Muscle layer of colon (tissue), 2 donors: Measurements from ENCODE around the gene TSPAN9.

Experiments used
- H3K27ac ChIP-seq: one replicate; pipeline ENCODE4 v1.7.0; 2013; ENCODE audit warnings: low read depth, mild to moderate bottlenecking, low read length, moderate library complexity
- H3K27me3 ChIP-seq, 2 donors: one replicate each; pipeline ENCODE4 v1.7.0; 2013; ENCODE audit warnings: low read length in 2 of 2, mild to moderate bottlenecking in 2 of 2; ENCODE audit not compliant: insufficient read depth in 2 of 2, control insufficient read depth in 1 of 2
- H3K36me3 ChIP-seq: one replicate; pipeline ENCODE4 v1.7.0; 2013; ENCODE audit warnings: mild to moderate bottlenecking, low read length; ENCODE audit not compliant: insufficient read depth
- H3K4me1 ChIP-seq: one replicate; pipeline ENCODE4 v1.7.0; 2013; ENCODE audit warnings: mild to moderate bottlenecking, low read length; ENCODE audit not compliant: insufficient read depth
- H3K4me3 ChIP-seq, 2 donors: one replicate each; pipeline ENCODE4 v1.7.0; 2013; ENCODE audit warnings: low read length in 2 of 2, low read depth in 1 of 2, mild to moderate bottlenecking in 1 of 2, moderate library complexity in 1 of 2
- H3K9ac ChIP-seq: one replicate; pipeline ENCODE4 v1.7.0; 2013; ENCODE audit warnings: low read length
- H3K9me3 ChIP-seq: one replicate; pipeline ENCODE4 v1.7.0; 2013; ENCODE audit warnings: mild to moderate bottlenecking, low read length
- donor health status: abdominal sarcoma.
- donor health status: Adenocarcinoma of cecum.

Gene TSPAN9

DNA sequence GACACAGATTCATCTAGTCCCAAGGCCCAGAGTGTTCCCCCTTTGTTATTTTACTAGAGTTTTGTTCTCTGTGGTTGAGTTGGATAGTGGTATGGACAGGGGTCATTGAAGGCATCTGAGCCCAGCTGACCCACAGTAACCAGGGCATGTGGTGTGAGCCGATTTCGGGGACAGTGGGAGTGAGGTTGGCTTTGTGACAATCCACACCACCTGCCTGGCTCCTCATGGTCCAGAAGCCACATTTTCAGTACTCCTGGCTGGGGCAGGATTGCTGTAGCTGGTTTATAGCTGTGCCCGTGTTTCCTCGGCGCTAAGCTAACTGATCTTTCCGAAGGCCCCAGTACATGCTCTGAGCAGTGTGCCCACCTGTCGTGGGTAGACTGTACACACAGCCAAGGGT lies 116.0 kb downstream of the TSPAN9 start:
- H3K4me3 ChIP-seq: no peak overlapping the region
- H3K4me1 ChIP-seq: no peaks in the 10 kb centered on the region
- H3K27ac ChIP-seq: no peak overlapping the region
- no peaks in the 10 kb centered on the region for H3K9me3 ChIP-seq
- H3K9ac ChIP-seq: no peak overlapping the region
- H3K27me3 ChIP-seq: no peaks in the 10 kb centered on the region
- H3K36me3 ChIP-seq: no peaks in the 10 kb centered on the region

GRCh38 chr12:3193755-3194154 lies 116.6 kb downstream of the TSPAN9 start:
- Histone ChIP-seq H3K4me3 (no peak overlapping the region), H3K9ac (no peak overlapping the region), H3K36me3 (no peaks in the 10 kb centered on the region), H3K9me3 (no peaks in the 10 kb centered on the region), H3K27ac (no peak overlapping the region), H3K4me1 (no peaks in the 10 kb centered on the region), H3K27me3 (no peaks in the 10 kb centered on the region)

DNA sequence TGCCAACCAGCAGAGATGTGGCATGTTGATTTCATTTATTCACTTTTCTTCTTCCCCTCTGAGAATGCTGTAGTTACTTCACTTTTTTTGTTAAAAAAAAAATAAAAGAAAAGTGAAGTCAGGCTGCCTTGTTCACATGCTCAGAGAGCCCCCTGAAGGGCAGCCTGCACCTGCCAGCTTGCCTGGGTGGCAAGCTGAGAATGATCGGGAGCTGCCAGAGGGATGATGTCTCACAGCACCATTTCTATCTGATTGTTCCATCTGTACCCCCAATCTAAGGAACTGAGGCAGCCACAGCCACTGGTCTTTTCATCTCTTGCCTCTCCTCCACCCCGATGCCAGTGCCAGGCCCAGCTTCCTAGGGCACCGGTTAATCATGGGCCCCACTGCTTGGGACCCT lies 118.2 kb downstream of the TSPAN9 start:
- H3K9me3 ChIP-seq: no peaks in the 10 kb centered on the region
- H3K27ac ChIP-seq: no peak overlapping the region
- H3K9ac ChIP-seq: no peak overlapping the region
- H3K27me3 ChIP-seq: peaks cover 0 to 4% of the 10 kb centered on the region in 2 donors
- H3K36me3 ChIP-seq: no peaks in the 10 kb centered on the region
- peaks cover 12% of the 10 kb centered on the region for H3K4me1 ChIP-seq
- H3K4me3 ChIP-seq: no peak overlapping the region

GRCh38 chr12:3195859-3196483 lies 118.8 kb downstream of the TSPAN9 start:
- no peaks in the 10 kb centered on the region for H3K9me3 ChIP-seq
- no peak overlapping the region for H3K4me3 ChIP-seq
- no peak overlapping the region for H3K27ac ChIP-seq
- H3K9ac ChIP-seq: no peak overlapping the region
- peaks cover 14% of the 10 kb centered on the region for H3K4me1 ChIP-seq
- no peaks in the 10 kb centered on the region for H3K36me3 ChIP-seq
- peaks cover 0 to 4% of the 10 kb centered on the region in 2 donors for H3K27me3 ChIP-seq

DNA sequence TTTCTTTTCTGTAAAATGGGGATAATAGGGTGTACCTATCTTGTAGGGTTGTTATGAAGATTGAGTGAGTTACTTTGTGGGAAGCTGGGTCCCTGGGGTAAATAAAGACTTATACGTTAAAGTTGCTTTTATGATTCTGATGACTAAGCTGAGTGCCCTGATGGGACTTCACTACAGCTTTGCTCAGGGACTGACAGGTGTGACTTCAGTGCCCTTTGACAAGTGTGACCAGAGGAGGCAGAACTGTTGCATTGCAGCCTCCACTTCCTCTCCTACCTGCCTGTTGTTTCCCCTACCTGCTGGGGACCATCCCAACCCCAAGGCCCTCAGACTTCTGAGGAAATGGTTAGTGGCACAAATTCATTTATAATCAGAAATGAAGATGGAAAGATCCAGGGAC lies 119.3 kb downstream of the TSPAN9 start:
- Histone ChIP-seq H3K27ac (no peak overlapping the region), H3K9ac (no peak overlapping the region), H3K27me3 (peaks cover 0 to 9% of the 10 kb centered on the region in 2 donors), H3K9me3 (no peaks in the 10 kb centered on the region), H3K36me3 (no peaks in the 10 kb centered on the region), H3K4me3 (no peak overlapping the region), H3K4me1 (peaks cover 19% of the 10 kb centered on the region)

DNA sequence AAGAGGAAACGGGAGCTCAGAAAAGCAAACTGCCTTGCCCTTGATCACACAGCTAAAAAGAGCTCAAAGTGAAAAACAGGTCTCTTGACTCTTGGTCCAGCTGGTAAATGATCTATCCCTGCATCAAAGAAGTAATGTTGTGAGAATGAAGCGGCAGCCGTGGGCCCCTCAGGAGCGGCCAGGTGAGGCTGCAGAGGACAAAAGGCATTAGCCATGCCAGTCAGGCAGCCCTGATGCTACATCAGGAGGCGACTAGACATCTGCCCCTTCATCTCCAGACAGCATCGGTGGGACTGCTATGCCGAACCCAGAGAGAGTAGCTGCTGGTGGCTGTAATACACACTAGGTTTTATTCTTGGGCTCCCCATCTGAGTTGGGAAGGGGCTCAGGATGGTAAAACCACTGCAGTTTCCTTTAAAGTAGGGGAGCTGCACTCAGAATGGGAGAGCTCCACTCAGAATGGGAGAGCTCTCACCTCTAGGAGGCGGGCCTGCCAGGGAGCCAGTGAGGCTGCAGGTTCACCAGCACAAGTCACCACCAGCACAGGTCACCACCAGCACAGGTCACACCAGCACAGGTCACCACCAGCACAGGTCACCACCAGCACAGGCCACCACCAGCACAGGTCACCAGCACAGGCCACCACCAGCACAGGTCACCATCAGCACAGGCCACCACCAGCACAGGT lies 120.1 kb downstream of the TSPAN9 start:
- H3K27me3 ChIP-seq: peaks cover 0 to 16% of the 10 kb centered on the region in 2 donors
- H3K36me3 ChIP-seq: no peaks in the 10 kb centered on the region
- H3K9me3 ChIP-seq: no peaks in the 10 kb centered on the region
- peaks cover 20% of the 10 kb centered on the region for H3K4me1 ChIP-seq
- no peak overlapping the region for H3K27ac ChIP-seq
- H3K9ac ChIP-seq: no peak overlapping the region
- H3K4me3 ChIP-seq: no peak overlapping the region

DNA sequence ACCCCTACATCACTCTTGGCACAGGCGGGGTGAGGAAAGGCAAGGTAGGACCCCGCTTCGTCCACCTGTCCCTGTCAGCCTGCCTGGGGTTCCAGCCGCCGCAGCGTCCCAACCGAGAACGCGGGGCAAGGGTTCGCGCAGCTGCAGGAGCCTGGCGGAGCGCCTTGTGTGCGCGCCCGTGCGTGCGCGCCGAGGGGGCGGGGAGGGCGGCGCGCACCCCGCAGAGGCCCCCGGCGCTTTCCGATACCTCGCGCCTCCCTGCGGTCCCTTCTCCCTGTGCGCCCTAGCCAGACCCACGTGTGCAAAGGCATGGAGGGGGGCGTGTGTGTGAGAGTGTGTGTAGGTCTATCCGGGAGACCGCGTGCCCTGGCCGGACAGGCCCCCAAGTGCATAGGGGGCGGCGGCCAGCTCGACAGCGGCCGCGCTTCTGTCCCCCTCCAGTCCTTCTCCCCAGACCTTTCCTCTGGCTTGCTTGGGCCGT lies 122.4 kb downstream of the TSPAN9 start:
- no peaks in the 10 kb centered on the region for H3K36me3 ChIP-seq
- H3K9ac ChIP-seq: no peak overlapping the region
- H3K27me3 ChIP-seq: peaks cover 0 to 30% of the 10 kb centered on the region in 2 donors
- H3K4me1 ChIP-seq: peaks cover 27% of the 10 kb centered on the region
- H3K4me3 ChIP-seq: peak overlapping the region; percentile 57 to 70
- no peak overlapping the region for H3K27ac ChIP-seq
- no peaks in the 10 kb centered on the region for H3K9me3 ChIP-seq

- Histone ChIP-seq H3K36me3 (no peaks in the 10 kb centered on the region), H3K4me3 (peak overlapping the region; percentile 57 to 70), H3K27me3 (peaks cover 0 to 30% of the 10 kb centered on the region in 2 donors), H3K9ac (no peak overlapping the region), H3K9me3 (no peaks in the 10 kb centered on the region), H3K4me1 (peaks cover 27% of the 10 kb centered on the region), H3K27ac (no peak overlapping the region)
These were observed 122.9 kb downstream of the TSPAN9 start for GRCh38 chr12:3200032-3200617.

DNA sequence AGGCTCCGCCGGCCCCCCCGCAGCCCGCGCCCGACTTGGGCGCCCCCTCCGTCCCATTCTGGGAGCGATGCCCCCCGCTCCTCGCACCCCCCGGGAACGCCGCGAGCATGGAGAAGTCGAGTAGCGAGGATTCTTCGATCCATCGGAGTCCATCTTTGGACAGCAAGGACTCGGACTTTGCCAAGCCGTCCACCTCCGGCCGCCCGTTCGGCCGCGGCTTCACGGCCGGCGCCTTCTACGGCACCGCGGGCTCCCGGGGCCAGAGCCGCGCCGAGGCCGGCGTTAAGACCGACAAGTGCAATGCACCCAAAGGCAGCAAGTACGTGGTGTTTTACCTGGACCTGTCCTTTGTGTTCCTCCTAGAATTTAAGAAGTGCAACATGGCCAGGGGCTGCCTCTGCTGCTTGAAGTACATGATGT lies 123.6 kb downstream of the TSPAN9 start:
- no peaks in the 10 kb centered on the region for H3K9me3 ChIP-seq
- no peak overlapping the region for H3K9ac ChIP-seq
- H3K4me3 ChIP-seq: peak overlapping the region; percentile 57 to 70
- H3K27me3 ChIP-seq: peaks cover 0 to 30% of the 10 kb centered on the region in 2 donors
- H3K4me1 ChIP-seq: peaks cover 27% of the 10 kb centered on the region
- no peaks in the 10 kb centered on the region for H3K36me3 ChIP-seq
- no peak overlapping the region for H3K27ac ChIP-seq

DNA sequence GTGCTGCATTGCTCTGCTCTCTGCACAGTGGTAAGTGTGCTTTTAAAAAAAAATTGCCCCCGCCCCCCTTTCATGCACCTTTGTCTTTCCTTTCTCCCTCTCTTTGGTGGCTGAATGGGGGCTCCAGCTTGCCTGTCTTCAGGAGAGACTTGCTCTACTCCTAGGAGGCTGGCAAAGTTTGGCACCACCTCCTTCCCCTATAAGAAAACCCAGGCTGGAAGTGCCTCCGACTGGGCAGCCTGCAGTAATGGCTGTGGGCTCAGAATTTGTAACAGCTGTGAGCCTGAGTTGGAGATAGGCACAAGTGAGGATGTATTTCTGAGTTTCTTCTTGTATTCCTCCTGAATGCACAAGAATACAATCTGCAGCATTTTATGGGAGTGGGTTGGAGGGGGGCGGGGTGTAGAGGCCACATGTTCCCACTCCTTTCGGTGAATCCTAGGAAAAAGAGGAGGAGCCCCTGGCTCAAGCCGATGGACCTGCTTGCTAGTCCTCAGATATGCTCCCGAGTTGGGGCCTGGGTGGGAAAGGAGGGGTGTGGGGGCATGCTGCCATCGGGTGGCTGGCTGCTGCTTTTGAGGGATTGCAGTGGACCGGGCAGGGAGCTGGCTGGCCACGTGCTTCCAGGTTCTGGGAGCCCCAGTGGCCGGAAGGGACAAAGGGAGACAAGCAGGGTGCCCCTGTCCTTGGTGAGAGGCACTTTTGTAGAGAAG lies 124.3 kb downstream of the TSPAN9 start:
- Histone ChIP-seq H3K9ac (no peak overlapping the region), H3K36me3 (no peaks in the 10 kb centered on the region), H3K4me1 (peaks cover 27% of the 10 kb centered on the region), H3K27me3 (peaks cover 0 to 30% of the 10 kb centered on the region in 2 donors), H3K4me3 (peak overlapping the region in 1 of 2 donors; percentile 70), H3K9me3 (no peaks in the 10 kb centered on the region), H3K27ac (no peak overlapping the region)

- Histone ChIP-seq H3K27ac (no peak overlapping the region), H3K27me3 (peaks cover 0 to 30% of the 10 kb centered on the region in 2 donors), H3K4me3 (no peak overlapping the region), H3K4me1 (peaks cover 27% of the 10 kb centered on the region), H3K9me3 (no peaks in the 10 kb centered on the region), H3K9ac (no peak overlapping the region), H3K36me3 (no peaks in the 10 kb centered on the region)
These were observed 124.9 kb downstream of the TSPAN9 start for GRCh38 chr12:3202096-3202495.
